ENCODE data around the gene TLE4.

Gene TLE4

DNA sequence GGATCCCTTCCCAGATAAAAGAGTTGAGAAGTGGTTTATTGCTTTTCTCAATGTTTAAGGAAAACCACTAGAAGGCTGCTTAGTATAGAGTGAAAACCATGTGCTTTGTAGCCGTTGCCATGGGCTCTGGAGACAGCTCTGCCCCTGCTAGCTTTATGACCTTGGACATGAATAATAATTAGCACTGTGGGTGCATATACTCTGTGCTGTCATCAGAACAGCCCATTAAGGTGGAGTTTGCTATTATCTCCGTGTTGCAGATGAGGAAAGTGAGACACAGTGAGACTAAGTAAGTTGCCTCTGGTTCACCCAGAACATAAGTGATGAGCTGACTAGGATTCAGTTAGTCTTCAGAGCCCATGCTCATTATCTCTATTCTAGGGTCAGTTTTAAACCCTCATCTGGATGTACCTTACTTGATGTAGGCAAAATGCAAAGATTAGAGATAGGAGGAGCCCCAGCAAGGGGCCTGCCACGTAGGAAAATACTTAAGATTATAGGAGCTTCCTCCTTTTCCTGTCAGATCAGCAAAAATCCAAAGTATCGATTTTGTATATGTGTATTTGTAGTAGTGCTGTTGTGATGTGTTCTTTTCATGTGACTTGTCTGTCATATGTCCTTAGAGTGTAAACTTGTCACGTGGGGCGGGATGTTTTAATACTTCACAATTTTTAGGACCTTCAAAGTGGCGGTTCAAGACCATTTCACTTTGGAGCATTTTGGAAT lies 102.5 kb downstream of the TLE4 start:
- no peak for DNase-seq (ENCODE audit: low read depth)
- TF ChIP-seq, protein P1, sequence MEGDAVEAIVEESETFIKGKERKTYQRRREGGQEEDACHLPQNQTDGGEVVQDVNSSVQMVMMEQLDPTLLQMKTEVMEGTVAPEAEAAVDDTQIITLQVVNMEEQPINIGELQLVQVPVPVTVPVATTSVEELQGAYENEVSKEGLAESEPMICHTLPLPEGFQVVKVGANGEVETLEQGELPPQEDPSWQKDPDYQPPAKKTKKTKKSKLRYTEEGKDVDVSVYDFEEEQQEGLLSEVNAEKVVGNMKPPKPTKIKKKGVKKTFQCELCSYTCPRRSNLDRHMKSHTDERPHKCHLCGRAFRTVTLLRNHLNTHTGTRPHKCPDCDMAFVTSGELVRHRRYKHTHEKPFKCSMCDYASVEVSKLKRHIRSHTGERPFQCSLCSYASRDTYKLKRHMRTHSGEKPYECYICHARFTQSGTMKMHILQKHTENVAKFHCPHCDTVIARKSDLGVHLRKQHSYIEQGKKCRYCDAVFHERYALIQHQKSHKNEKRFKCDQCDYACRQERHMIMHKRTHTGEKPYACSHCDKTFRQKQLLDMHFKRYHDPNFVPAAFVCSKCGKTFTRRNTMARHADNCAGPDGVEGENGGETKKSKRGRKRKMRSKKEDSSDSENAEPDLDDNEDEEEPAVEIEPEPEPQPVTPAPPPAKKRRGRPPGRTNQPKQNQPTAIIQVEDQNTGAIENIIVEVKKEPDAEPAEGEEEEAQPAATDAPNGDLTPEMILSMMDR (conservative IDR thresholded peaks at IDR 0.05; ENCODE audit: low read depth, low read length) = no peak
- H3K4me3 ChIP-seq (ENCODE audit: low read depth, low read length) = no peak overlapping the region

DNA sequence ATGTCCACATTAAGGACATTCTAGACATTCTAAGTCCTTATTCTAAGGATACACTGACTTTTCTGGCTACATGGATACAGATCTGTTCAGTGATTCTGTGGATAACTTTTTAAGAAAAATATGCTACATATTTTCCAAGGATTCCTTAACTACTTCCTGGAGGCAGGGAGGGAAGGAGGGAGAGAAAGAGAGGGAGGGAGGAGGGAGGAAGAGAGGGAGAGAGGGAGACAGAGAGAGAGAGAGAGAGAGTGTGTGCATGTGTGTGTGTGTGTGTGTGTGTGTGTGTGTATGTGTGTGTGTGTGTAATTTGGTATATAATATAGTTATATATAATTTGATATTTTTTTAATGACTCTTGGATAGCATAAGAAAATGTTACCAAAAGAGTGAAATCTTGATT lies 109.8 kb downstream of the TLE4 start:
- TF ChIP-seq, protein P1 (conservative IDR thresholded peaks at IDR 0.05; ENCODE audit: low read depth, low read length) = no peak
- no peak for DNase-seq (ENCODE audit: low read depth)
- no peak overlapping the region for H3K4me3 ChIP-seq (ENCODE audit: low read depth, low read length)

DNA sequence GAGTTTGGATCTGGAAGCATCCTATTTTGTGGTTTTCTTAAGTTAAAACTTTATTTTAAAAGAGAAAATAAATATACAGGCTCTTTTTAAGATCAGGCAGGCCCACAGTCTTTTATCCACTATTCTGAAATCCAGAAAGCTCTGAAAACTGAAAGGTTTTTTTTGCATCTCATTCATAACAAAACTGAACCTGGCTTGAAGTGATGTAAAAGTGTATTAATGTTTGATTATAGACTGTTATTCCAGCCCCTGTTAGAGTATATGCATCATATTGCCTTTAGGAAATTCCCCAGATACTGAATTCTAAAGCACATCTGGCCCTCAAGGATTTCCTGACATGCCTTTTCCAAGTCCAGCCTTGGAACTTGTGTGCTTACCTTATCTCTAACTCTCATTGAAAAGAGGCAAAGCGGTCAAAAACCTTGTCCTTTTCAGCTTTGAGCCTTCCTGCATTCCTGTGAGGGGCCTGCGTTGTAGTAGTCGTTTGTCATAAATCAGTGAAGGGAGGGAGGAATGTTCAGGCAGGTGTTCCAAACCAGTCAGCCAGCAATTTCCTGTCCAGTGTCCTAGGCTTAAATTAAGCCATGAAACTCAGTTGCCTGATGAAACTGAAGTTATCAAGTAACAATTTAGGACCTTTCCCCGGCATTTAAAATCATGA lies 110.4 kb downstream of the TLE4 start:
- H3K4me3 ChIP-seq (ENCODE audit: low read depth, low read length) = no peak overlapping the region
- no peak for DNase-seq (ENCODE audit: low read depth)
- TF ChIP-seq, protein P1 (conservative IDR thresholded peaks at IDR 0.05; ENCODE audit: low read depth, low read length) = no peak

DNA sequence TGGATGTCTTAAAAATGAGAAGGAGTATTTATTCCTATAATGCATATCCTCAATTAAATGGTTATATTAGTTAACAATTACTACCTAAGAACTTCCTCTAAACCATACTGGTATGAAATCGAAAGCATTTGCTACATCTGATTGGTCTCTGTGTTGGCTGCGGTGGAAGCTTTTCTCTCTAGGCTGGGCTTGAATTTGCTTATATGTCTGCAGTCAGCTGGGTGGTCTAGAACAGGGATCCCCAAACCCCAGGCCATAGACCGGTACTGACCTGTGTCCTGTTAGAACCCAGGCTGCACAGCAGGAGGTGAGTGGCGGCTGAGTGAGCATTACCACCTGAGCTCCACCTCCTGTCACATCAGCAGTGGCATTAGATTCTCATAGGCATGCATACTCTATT lies 112.3 kb downstream of the TLE4 start:
- TF ChIP-seq, protein P1 (conservative IDR thresholded peaks at IDR 0.05; ENCODE audit: low read depth, low read length) = no peak
- DNase-seq (ENCODE audit: low read depth) = no peak
- H3K4me3 ChIP-seq (ENCODE audit: low read depth, low read length) = no peak overlapping the region

DNA sequence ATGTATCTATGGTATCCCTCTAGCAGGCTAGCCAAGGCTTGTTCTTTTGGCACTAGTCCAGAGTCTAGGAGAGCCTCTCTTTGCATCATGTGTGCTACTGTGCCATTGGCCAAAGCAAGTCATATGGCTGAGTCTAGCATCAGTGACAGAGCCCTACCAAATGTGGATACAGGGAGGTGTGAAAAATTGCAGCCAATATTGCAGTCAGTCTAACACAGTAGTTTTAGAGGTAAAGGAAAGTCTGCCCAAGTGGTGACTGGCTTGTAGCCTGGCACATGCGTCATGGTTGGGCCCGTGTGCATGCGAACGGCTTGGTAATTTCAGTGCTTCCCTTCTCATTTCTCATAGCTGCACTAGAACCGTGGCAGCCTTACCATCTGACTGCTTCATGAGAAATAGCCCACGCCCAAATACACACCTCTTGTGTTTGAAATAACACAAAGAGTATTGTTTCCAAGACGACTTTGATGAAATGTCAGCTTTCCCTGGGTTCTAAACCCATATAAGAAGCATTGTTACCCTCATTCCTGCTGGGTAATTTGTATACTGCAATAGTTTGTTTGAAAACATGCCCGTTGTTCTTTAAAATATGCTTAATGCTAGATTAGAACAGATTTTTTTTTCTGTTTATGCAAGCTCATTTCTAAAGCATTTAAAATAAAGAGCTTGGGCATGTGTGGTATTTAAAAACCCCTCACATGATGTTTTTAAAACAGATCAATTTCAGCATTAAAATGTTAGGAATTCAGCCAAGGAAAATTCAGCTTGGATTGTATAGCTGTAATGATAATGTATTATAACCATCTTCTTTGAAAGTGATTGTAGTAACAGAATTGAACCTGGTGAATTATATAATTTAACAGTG lies 113.2 kb downstream of the TLE4 start:
- peak; percentile 65 for DNase-seq (ENCODE audit: low read depth)
- TF ChIP-seq, protein P1 (conservative IDR thresholded peaks at IDR 0.05; ENCODE audit: low read depth, low read length) = no peak
- no peak overlapping the region for H3K4me3 ChIP-seq (ENCODE audit: low read depth, low read length)

DNA sequence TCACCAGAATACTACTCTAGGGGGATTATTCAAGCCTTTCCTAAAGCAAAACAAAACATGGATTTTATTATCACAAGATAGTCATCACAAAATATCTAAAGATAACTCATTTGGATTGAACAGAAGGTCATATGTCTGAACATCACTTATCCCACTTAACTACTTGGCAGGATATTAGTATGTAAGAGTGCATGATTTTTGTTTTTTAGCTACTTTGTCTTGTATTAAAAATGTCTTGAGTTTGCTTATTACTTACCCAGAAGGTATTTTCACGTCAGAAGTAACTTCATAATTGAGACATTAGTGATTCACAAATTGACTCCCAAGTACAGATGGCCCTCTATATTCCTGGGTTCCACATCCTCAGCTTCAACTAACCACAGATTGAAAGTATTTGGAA lies 113.8 kb downstream of the TLE4 start:
- TF ChIP-seq, protein P1 (conservative IDR thresholded peaks at IDR 0.05; ENCODE audit: low read depth, low read length) = no peak
- H3K4me3 ChIP-seq (ENCODE audit: low read depth, low read length) = no peak overlapping the region
- peak; percentile 60 for DNase-seq (ENCODE audit: low read depth)

Measured in choroid plexus epithelial cell (primary cell).